GM13977 (cell line): ENCODE data around the gene P2RY13.

Experiments used
- DNase-seq: peaks from one replicate; pipeline ENCODE4 v3.0.0; 2012; ENCODE audit warnings: low spot score
- CTCF ChIP-seq: IDR thresholded peaks from 2 replicates; pipeline ENCODE4 v1.5.1; 2012; ENCODE audit warnings: mild to moderate bottlenecking, control low read depth; ENCODE audit not compliant: insufficient read depth; ENCODE audit errors: extremely low read depth, missing control alignments
- in situ Hi-C: fragments of 300-500 bp; cut with MboI; formaldehyde crosslinking; loops from one replicate; pipeline ENCODE4 v1.12.0; 2022; ENCODE audit warnings: low sequenced_read_pairs, low pct_unique_long_range_greater_than_20kb, mixed read lengths, inconsistent platforms; ENCODE audit not compliant: unreplicated experiment

The P2RY13 gene

GRCh38 chr3:151303751-151304150, 25.6 kb downstream of the P2RY13 start:
- TF ChIP-seq CTCF, result no peak
- in situ Hi-C loops, result no loop called here
- no peak for DNase-seq

- TF ChIP-seq CTCF, result no peak
- in situ Hi-C loops, result no loop called here
- DNase-seq, result no peak
These were observed 27.6 kb downstream of the P2RY13 start for GRCh38 chr3:151301787-151302186.

- TF ChIP-seq CTCF, result no peak
- no peak for DNase-seq
- in situ Hi-C loops, result no loop called here
These were observed 28.8 kb downstream of the P2RY13 start for GRCh38 chr3:151300539-151300938.

GRCh38 chr3:151299006-151299405, 30.3 kb downstream of the P2RY13 start:
- no peak for DNase-seq
- in situ Hi-C loops, result no loop called here
- TF ChIP-seq CTCF, result no peak

GRCh38 chr3:151297429-151297828, 31.9 kb downstream of the P2RY13 start:
- in situ Hi-C loops, result no loop called here
- DNase-seq, result no peak
- TF ChIP-seq CTCF, result no peak

- TF ChIP-seq CTCF, result no peak
- in situ Hi-C loops, result no loop called here
- DNase-seq, result no peak
These were observed 33.1 kb downstream of the P2RY13 start for GRCh38 chr3:151296226-151296625.

- TF ChIP-seq CTCF, result no peak
- no peak for DNase-seq
- in situ Hi-C loops, result no loop called here
These were observed 36.2 kb downstream of the P2RY13 start for GRCh38 chr3:151293127-151293526.
